Measurements from ENCODE around the gene COQ10B.

GRCh38 chr2:197461057-197461456 is 7.7 kb downstream of the COQ10B start:
- TF ChIP-seq EZH2phosphoT487 (IDR thresholded peaks at IDR 0.05; ENCODE audit: low read depth) (no peak), CTCF (IDR thresholded peaks at IDR 0.05; ENCODE audit: low read depth, low read length) (no peak)
